Keratinocyte (primary cell): Measurements from ENCODE around the gene EPHB6. TPM values are rescaled to one million over a fixed set of nuclear protein-coding genes. Genes with fewer than 3 reads are reported as not detected.

Experiments
- DNase-seq: peaks from one replicate; pipeline ENCODE4 v3.0.0-alpha.2; 2011; ENCODE audit warnings: low read depth, missing footprints, low spot score
- FAIRE-seq: peaks from 2 replicates; lab custom pipeline; 2011; peaks lifted over from hg19 to GRCh38; lab: Jason Lieb, UNC
- H2AFZ ChIP-seq: 2 replicates; pipeline ENCODE4 v1.6.0; 2012; ENCODE audit warnings: low read length, control low read depth, inconsistent platforms; ENCODE audit not compliant: control insufficient read depth
- H3K27ac ChIP-seq: 2 replicates; pipeline ENCODE4 v1.5.1; 2011; ENCODE audit warnings: low read length; ENCODE audit not compliant: control insufficient read depth, insufficient read depth
- H3K27me3 ChIP-seq: 3 replicates; pipeline ENCODE4 v1.6.0; 2011; ENCODE audit warnings: low read length; ENCODE audit not compliant: control insufficient read depth, insufficient read depth; ENCODE audit errors: extremely low read depth
- H3K36me3 ChIP-seq, 2 experiments: 2 replicates in 1 of 2; 3 replicates in 1 of 2; pipeline ENCODE4 v1.5.1; 2011; ENCODE audit warnings: low read length in 2 of 2, mild to moderate bottlenecking in 1 of 2; ENCODE audit not compliant: control insufficient read depth in 2 of 2, insufficient read depth in 2 of 2; ENCODE audit errors: extremely low read depth in 1 of 2
- H3K4me1 ChIP-seq: 3 replicates; pipeline ENCODE4 v1.5.1; 2011; ENCODE audit warnings: low read length; ENCODE audit not compliant: control insufficient read depth, insufficient read depth; ENCODE audit errors: extremely low read depth
- H3K4me2 ChIP-seq: 3 replicates; pipeline ENCODE4 v1.6.0; 2011; ENCODE audit warnings: low read depth, low read length; ENCODE audit not compliant: control insufficient read depth, insufficient read depth; ENCODE audit errors: extremely low read depth
- H3K4me3 ChIP-seq, 3 experiments: fragments of 200-600 bp in 1 of 3; sonication (generic) in 1 of 3; 2 replicates in 2 of 3; 3 replicates in 1 of 3; pipeline ENCODE4 v1.5.1; 2011 to 2016; ENCODE audit warnings: low read length in 3 of 3, mild to moderate bottlenecking in 3 of 3, control low read depth in 2 of 3, inconsistent platforms in 1 of 3, low read depth in 1 of 3, mixed read lengths in 1 of 3, mixed run types in 1 of 3, moderate library complexity in 1 of 3; ENCODE audit not compliant: control insufficient read depth in 2 of 3, insufficient read depth in 2 of 3; ENCODE audit errors: extremely low read depth in 1 of 3
- H3K79me2 ChIP-seq: 2 replicates; pipeline ENCODE4 v1.6.0; 2012; ENCODE audit warnings: low read length; ENCODE audit not compliant: control insufficient read depth, insufficient read depth
- H3K9ac ChIP-seq: 3 replicates; pipeline ENCODE4 v1.6.0; 2011; ENCODE audit warnings: low read length; ENCODE audit not compliant: control insufficient read depth, insufficient read depth; ENCODE audit errors: extremely low read depth
- H3K9me1 ChIP-seq: 3 replicates; pipeline ENCODE4 v1.6.0; 2011; ENCODE audit warnings: low read length; ENCODE audit not compliant: control insufficient read depth, insufficient read depth; ENCODE audit errors: extremely low read depth
- H3K9me3 ChIP-seq: 2 replicates; pipeline ENCODE4 v1.5.1; 2012; ENCODE audit warnings: low read depth, low read length; ENCODE audit not compliant: control insufficient read depth
- H4K20me1 ChIP-seq: 3 replicates; pipeline ENCODE4 v1.6.0; 2011; ENCODE audit warnings: low read length; ENCODE audit not compliant: control insufficient read depth, insufficient read depth; ENCODE audit errors: extremely low read depth
- CTCF ChIP-seq, 3 experiments: IDR thresholded peaks in 1 of 3; conservative IDR thresholded peaks in 1 of 3; optimal IDR thresholded peaks in 1 of 3; 2 replicates in 2 of 3; 3 replicates in 1 of 3; pipeline versions ENCODE3 to v1.5.1; 2011; ENCODE audit warnings: low read length in 3 of 3, mild to moderate bottlenecking in 3 of 3, moderate library complexity in 2 of 3, control low read depth in 1 of 3, inconsistent platforms in 1 of 3; ENCODE audit not compliant: insufficient read depth in 2 of 3; ENCODE audit errors: extremely low read depth in 1 of 3
- EZH2 ChIP-seq: IDR thresholded peaks from one replicate; pipeline ENCODE4 v1.6.1; 2012; ENCODE audit warnings: inconsistent platforms, mild to moderate bottlenecking, low read length, moderate library complexity
- dilution Hi-C: fragments of 300-500 bp; cut with MboI; formaldehyde crosslinking; loops from one replicate; pipeline ENCODE4 v1.7.0; 2020; ENCODE audit warnings: low sequenced_read_pairs; ENCODE audit not compliant: extremely low pct_ligation_motif_present
- polyA plus RNA-seq, 5 experiments: library from polyadenylated mRNA; depleted of rRNA in 3 of 5; stranded (reverse) in 3 of 5; stranded (forward) in 1 of 5; unstranded in 1 of 5; fragments of >200 nt; gene quantifications; 1 replicate in 1 of 5; 2 replicates in 3 of 5; 3 replicates in 1 of 5; pipeline versions ENCODE4 v1.2.1 to v1.2.3, GENCODE V29; 2011 to 2012; ENCODE audit warnings: missing spikeins in 2 of 5, low read depth in 1 of 5, low replicate concordance in 1 of 5

Gene EPHB6
- polyA plus RNA-seq, 1 donor (not counting 4 experiments of a cell fraction or from before 2014, with no cell fraction given), result 1.9 TPM

GRCh38 chr7:142842251-142842766, 12.6 kb upstream of the EPHB6 start:
- FAIRE-seq (no peak), DNase-seq (no peak)
- no peak overlapping the region for H3K27ac ChIP-seq
- no peaks in the 10 kb centered on the region for H3K4me1 ChIP-seq
- H3K9me3 ChIP-seq, result no peaks in the 10 kb centered on the region
- TF ChIP-seq EZH2 (no peak), CTCF (optimal IDR thresholded peaks at IDR 0.05 in 1 of 3, IDR thresholded peaks at IDR 0.05 in 1 of 3, conservative IDR thresholded peaks at IDR 0.05 in 1 of 3; ENCODE audit: extremely low read depth in 1 of 3, insufficient read depth in 2 of 3, low read length in 3 of 3) (no peak)
- no peaks in the 10 kb centered on the region for H3K9me1 ChIP-seq
- H2AFZ ChIP-seq, result no peak overlapping the region
- H3K9ac ChIP-seq, result no peak overlapping the region
- no peaks in the 10 kb centered on the region for H3K79me2 ChIP-seq
- no peaks in the 10 kb centered on the region for H3K27me3 ChIP-seq
- no peak overlapping the region for H3K4me2 ChIP-seq
- dilution Hi-C loops, result no loop called here
- no peaks in the 10 kb centered on the region for H3K36me3 ChIP-seq
- H4K20me1 ChIP-seq, result no peaks in the 10 kb centered on the region
- no peak overlapping the region for H3K4me3 ChIP-seq

GRCh38 chr7:142847353-142847752, 7.5 kb upstream of the EPHB6 start:
- H3K4me1 ChIP-seq, result no peaks in the 10 kb centered on the region
- TF ChIP-seq CTCF (optimal IDR thresholded peaks at IDR 0.05 in 1 of 3, IDR thresholded peaks at IDR 0.05 in 1 of 3, conservative IDR thresholded peaks at IDR 0.05 in 1 of 3; ENCODE audit: extremely low read depth in 1 of 3, insufficient read depth in 2 of 3, low read length in 3 of 3), result no peak
- no peak for TF ChIP-seq EZH2
- no peaks in the 10 kb centered on the region for H3K79me2 ChIP-seq
- no peak overlapping the region for H3K4me2 ChIP-seq
- H3K9me3 ChIP-seq, result no peaks in the 10 kb centered on the region
- DNase-seq (no peak), FAIRE-seq (no peak)
- dilution Hi-C loops, result no loop called here
- H3K27me3 ChIP-seq, result no peaks in the 10 kb centered on the region
- H3K36me3 ChIP-seq, result no peaks in the 10 kb centered on the region
- no peak overlapping the region for H3K4me3 ChIP-seq
- no peaks in the 10 kb centered on the region for H3K9me1 ChIP-seq
- no peak overlapping the region for H3K27ac ChIP-seq
- no peak overlapping the region for H3K9ac ChIP-seq
- no peaks in the 10 kb centered on the region for H4K20me1 ChIP-seq
- H2AFZ ChIP-seq, result no peak overlapping the region
